Ishikawa (cell line): ENCODE measurements around the gene NOTCH2NLA.
"Not testable (repeated sequence)": the region's sequence is repeated elsewhere in the genome, so short reads cannot be mapped to it uniquely, and the experiment has no call there.

Source experiments
- CEBPB ChIP-seq: IDR thresholded peaks from 2 replicates; pipeline ENCODE4 v1.6.1; 2012
- CREB1 ChIP-seq: IDR thresholded peaks from 2 replicates; pipeline ENCODE4 v1.6.1; 2012; ENCODE audit warnings: low read depth
- EGR1 ChIP-seq: IDR thresholded peaks from 2 replicates; pipeline ENCODE4 v1.6.1; 2012
- EP300 ChIP-seq: IDR thresholded peaks from 2 replicates; pipeline ENCODE4 v1.6.1; 2012; ENCODE audit warnings: borderline replicate concordance
- FOXM1 ChIP-seq: IDR thresholded peaks from 2 replicates; pipeline ENCODE4 v1.6.1; 2012; ENCODE audit warnings: low read depth, borderline replicate concordance
- RAD21 ChIP-seq: IDR thresholded peaks from 2 replicates; pipeline ENCODE4 v1.6.1; 2012; ENCODE audit warnings: low read depth
- TAF1 ChIP-seq: IDR thresholded peaks from 2 replicates; pipeline ENCODE4 v1.6.1; 2012; ENCODE audit warnings: low read depth, mild to moderate bottlenecking
- TEAD4 ChIP-seq: IDR thresholded peaks from 2 replicates; pipeline ENCODE4 v1.6.1; 2012
- YY1 ChIP-seq: IDR thresholded peaks from 2 replicates; pipeline ENCODE4 v1.6.1; 2012; ENCODE audit warnings: low read depth
- ZBTB7A ChIP-seq: IDR thresholded peaks from 2 replicates; pipeline ENCODE4 v1.6.1; 2012; ENCODE audit warnings: low read depth
- TF ChIP-seq, protein P1 (sequence below): IDR thresholded peaks from 2 replicates; pipeline ENCODE4 v1.6.1; 2012; ENCODE audit warnings: low read depth, mild to moderate bottlenecking
- TF ChIP-seq, protein P2 (sequence below): IDR thresholded peaks from 2 replicates; pipeline ENCODE4 v1.6.1; 2012

DNA sequence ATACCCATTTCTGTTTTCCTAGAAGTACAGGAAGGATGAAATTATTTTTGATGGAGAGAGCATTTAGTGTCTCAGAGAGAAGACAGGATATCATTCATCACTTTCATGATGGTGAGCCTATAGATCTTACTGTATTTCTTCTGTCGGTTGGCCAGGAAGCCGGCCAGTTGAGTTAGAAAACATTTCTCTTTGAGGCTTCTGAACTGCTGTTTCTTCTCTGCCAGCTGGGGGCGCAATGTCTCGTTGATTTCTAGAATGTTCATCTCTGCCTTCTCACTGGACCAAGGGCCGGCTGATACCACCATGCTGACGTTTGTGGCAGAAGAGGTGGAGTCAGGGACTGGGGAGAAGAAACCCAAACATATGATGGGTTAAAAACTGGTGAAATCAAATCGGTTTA lies 84.4 kb downstream of the NOTCH2NLA start, which contains the start of gene NBPF10:
- TF ChIP-seq, protein P1, sequence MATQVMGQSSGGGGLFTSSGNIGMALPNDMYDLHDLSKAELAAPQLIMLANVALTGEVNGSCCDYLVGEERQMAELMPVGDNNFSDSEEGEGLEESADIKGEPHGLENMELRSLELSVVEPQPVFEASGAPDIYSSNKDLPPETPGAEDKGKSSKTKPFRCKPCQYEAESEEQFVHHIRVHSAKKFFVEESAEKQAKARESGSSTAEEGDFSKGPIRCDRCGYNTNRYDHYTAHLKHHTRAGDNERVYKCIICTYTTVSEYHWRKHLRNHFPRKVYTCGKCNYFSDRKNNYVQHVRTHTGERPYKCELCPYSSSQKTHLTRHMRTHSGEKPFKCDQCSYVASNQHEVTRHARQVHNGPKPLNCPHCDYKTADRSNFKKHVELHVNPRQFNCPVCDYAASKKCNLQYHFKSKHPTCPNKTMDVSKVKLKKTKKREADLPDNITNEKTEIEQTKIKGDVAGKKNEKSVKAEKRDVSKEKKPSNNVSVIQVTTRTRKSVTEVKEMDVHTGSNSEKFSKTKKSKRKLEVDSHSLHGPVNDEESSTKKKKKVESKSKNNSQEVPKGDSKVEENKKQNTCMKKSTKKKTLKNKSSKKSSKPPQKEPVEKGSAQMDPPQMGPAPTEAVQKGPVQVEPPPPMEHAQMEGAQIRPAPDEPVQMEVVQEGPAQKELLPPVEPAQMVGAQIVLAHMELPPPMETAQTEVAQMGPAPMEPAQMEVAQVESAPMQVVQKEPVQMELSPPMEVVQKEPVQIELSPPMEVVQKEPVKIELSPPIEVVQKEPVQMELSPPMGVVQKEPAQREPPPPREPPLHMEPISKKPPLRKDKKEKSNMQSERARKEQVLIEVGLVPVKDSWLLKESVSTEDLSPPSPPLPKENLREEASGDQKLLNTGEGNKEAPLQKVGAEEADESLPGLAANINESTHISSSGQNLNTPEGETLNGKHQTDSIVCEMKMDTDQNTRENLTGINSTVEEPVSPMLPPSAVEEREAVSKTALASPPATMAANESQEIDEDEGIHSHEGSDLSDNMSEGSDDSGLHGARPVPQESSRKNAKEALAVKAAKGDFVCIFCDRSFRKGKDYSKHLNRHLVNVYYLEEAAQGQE, result not testable (repeated sequence)
- not testable (repeated sequence) for TF ChIP-seq TEAD4, RAD21, CREB1, TAF1, CEBPB, EP300, ZBTB7A, EGR1, FOXM1, YY1
- TF ChIP-seq, protein P2, sequence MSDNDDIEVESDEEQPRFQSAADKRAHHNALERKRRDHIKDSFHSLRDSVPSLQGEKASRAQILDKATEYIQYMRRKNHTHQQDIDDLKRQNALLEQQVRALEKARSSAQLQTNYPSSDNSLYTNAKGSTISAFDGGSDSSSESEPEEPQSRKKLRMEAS, result not testable (repeated sequence)
